Placental epithelial cell (primary cell): ENCODE data around the gene PRKACA. TPM values are rescaled to one million over a fixed set of nuclear protein-coding genes. Genes with fewer than 3 reads are reported as not detected.

ENCODE experiments used
- total RNA-seq: library from RNA; depleted of rRNA; stranded (reverse); fragments of >200 nt; gene quantifications from 2 replicates; pipeline ENCODE4 v1.2.3, GENCODE V29; 2012

PRKACA gene
- 26.7 and 34.3 TPM in 2 replicates for total RNA-seq

DNA sequence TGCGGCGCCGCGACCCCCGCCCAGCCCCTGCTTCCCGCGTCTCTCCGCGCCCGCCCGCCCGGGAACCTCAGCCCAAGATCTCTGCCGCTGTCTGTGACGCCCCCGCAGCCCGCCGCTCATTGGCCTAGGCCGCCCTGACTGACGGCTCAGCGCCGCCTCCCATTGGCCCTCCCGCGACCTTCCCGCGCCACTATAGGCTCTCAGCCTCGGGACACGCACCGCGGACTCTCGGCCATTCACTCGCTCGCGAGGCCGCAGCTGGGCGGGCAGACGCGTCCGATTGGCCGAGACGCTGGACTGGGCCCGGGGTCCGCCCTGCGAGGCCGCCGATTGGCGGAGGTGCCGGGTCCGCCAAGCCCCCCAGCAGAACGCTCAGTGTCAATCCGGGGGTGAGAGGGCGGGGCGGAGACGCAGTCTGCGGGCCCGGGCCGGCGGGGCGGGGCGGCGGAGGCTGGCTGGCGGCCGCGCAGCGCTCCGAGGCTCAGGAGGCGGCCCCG is at the start of gene PRKACA:
Gene PRKACA (minus strand): TSS at position 95 of the 497 bp plus-strand sequence. CDS start 215 bp downstream, outside the sequence.

DNA sequence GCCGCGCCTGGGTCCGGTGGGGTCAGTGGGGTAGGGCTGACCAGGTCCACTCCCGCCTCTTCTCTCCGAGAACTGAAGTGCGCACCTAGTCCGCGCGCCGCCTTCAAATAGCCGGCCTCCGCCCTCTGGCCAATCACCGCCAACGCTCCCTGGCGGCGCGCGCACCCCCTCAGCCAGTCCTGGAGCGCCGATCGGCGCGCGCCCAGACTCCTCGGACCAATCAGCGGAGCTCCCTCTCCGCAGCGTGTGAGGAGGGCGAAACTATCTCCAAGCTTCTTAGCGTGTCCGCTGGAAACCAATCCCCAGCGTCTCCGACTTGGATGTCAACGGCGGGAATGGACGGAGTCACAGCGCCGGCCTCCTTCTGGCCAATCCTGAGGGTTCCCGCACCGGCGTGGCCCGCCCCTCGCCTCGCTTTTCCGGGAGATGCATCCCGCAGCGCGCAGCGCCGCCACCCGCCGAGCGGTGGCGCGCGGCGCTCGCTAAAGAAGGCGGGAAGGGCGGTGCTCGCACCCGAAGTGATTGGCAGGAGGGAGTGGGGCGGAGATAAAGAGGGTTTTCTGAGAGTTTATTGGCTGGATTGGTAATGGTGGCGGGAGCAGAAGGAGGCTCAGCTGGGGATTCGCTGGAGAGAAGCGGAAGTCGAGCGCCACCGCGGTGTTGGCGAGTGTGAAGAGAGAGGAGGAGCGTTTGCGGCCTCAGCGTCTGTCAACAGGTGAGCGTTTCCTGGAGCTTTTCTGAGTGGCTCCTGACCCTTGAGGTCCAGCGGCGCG is 19.1 kb upstream of the PRKACA start, which contains the start of gene ASF1B:
Gene ASF1B (minus strand): TSS at position 81 of the 773 bp plus-strand sequence. CDS start 133 bp downstream, outside the sequence.

DNA sequence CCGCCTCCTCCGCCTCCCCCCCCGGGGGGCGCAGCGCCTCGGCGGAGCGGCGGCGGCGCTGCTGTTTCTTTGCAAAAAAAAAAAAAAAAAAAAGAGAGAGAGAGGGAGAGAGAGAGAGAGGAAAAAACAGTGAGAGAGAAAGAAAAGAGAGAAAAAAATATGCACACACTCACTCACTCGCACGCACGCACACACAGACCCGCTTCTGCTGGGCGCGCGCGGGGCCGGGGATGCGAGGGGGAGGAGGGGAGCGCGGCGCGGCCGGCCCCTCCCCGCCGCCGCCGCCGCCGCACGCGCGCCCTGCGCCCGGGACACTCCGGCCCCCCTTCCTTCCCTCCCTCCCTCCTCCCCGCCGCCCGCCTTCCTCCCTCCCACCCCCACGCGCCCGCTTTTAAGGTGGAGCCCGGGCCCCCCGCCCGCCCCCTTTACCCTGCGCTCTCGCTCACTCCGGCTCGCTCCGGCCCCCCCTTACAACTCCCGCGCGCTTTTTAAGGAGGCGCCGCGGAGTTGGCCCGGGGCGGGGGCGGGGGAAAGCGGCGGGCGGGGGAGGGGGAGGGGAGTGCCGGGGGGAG is 27.0 kb downstream of the PRKACA start, which contains the start of gene SAMD1:
Gene SAMD1 (minus strand): TSS at position 243 of the 572 bp plus-strand sequence.

DNA sequence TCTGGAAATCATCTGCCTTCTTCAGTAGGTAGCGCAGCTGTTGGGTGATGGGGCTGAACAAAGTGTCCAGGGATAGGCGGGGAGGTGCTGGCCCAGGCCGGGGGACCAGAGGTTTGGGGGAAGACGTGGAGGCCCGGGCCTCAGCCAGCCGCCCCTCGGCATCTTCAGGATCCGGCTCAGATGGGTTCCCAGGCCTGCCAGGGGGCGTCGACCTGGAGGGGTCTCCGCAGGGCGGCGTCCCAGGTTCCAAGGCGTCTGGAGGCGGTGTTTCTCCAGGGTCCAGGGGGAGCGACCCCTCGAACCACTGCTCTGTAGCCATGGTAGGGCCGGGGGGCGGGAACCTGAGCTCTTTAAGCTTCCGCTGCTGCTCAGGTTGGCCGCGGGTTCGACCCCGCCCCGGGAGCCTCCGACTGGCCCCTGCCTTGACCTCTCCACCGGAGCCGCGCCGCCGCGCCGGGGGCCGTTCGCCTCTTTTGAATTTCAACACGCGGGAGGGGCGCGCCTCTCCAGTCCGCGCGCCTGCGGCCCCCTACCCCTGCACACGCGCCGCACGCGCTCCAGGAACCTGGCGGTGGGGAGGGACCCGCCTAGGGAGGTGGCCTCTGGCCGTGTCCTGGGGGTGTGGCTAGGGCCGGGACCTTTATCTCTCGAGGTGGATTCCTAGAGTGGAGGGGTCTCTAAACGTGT is 32.1 kb downstream of the PRKACA start, which contains the start of gene C19orf67:
Gene C19orf67 (minus strand): TSS at position 475 of the 687 bp plus-strand sequence. CDS start 156 bp downstream, at position 319.

DNA sequence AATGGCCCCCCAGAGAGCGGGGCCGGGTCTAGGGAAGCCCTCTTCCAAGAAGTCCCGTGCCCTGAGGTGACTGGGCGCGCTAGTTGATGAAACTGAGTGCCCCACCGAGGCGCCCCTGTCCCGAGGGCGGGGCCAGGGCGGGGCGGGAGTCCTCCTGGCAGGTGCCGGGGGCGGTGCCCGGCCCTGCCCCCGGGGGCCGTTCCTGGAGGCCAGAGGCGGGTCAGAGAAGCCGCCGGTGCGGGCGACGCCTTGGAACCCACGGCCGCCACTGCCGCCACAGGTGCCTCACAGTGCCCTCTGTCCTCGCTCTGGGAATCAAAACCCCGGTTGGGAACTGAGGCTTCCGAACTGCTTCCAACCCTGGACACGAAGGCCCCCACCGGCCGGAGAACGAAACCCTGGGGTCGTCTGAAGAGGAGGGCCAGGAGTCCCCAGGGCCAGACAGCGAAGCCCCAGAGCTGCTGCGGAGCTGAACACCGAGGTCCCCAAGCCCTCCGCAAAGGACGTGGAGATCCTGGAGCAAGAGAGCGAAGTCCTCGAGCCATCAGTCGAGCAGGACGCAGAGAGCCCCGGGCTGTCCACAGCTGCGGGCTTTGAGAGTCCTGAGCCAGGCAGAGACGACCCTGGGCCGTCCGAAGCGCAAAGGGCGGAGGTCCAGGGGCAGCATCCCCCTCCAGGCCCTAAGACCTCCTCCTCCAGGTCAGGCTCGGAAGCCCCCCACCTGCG is 44.9 kb downstream of the PRKACA start, which contains the start of gene MISP3:
Gene MISP3 (plus strand): TSS at position 252 of the 726 bp plus-strand sequence. CDS start 524 bp downstream, outside the sequence.

DNA sequence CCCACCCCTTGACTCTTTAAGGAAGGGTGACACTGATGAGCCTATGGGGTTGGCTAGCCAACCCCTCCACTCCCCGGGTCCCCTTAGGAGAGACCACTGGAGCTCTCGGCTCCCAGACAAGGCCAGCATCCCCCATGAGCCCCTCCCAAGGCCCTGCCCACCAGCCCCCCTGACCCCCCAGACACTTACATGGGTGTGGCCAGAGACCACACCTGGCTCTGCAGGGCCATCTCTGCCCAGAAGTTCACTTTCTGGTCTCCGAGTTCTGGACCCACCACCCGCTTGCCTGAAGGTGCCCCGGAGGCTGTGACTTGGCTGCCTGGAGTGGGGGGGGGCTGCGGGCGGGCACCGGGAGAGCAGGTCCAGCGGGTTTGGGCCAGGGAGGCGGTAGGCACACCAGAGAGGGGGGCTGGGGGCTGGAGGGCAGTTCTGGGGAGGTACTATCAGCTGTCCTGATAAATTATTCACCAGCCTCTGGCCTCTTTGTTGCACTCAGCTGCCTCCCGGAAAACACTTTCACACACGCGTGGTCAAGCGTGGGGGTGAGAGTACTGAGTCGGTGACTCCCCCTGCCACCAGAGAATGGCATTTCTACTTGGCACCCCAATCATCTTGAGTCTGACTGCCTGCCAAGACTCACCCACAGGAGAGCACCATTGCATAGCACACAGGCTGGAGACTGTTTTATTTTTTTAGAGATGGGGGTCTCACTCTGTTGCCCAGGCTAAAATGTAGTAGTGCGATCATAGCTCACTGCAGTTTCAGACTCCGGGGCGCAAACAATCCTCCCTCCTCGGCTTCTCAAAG is 55.6 kb downstream of the PRKACA start, which contains the start of gene PALM3:
Gene PALM3 (minus strand): TSS at position 326 of the 807 bp plus-strand sequence. CDS start 96 bp downstream, at position 230.

Other genes with a start within 250 kb of the PRKACA start
- gene NANOS3, start 240.6 kb downstream of the PRKACA start, total RNA-seq, result 1.3 TPM in 1 of 2 replicates, not detected in the other
- gene BRME1, start 211.6 kb downstream of the PRKACA start, total RNA-seq, result 0.79 and 0.87 TPM in 2 replicates
- 11.4 and 22.7 TPM in 2 replicates for gene CC2D1A, start 211.6 kb downstream of the PRKACA start, total RNA-seq
- gene PODNL1, start 179.3 kb downstream of the PRKACA start, total RNA-seq, result 0.39 and 0.43 TPM in 2 replicates
- 13.1 and 16.9 TPM in 2 replicates for gene DCAF15, start 165.3 kb downstream of the PRKACA start, total RNA-seq
- 5.1 and 5.3 TPM in 2 replicates for gene RFX1, start 111.4 kb downstream of the PRKACA start, total RNA-seq
- gene RLN3, start 89.6 kb downstream of the PRKACA start, total RNA-seq, result not detected in 2 replicates
- gene IL27RA, start 86.0 kb downstream of the PRKACA start, total RNA-seq, result 0.39 and 0.65 TPM in 2 replicates
- 0.39 and 0.43 TPM in 2 replicates for gene PALM3, start 55.7 kb downstream of the PRKACA start, total RNA-seq
- gene MISP3, start 45.0 kb downstream of the PRKACA start, total RNA-seq, result 0.22 and 0.39 TPM in 2 replicates
- 1.2 TPM in 1 of 2 replicates, not detected in the other for gene C19orf67, start 32.0 kb downstream of the PRKACA start, total RNA-seq
- gene SAMD1, start 27.0 kb downstream of the PRKACA start, total RNA-seq, result 24.8 and 31.8 TPM in 2 replicates
- 3.9 and 6.9 TPM in 2 replicates for gene ASF1B, start 18.8 kb upstream of the PRKACA start, total RNA-seq
- gene ADGRL1, start 88.4 kb upstream of the PRKACA start, total RNA-seq, result 4.0 and 7.5 TPM in 2 replicates